KOPT-K1 (cell line): ENCODE measurements around the gene RAB14.
A peak's percentile ranks its signal among the peaks of the same experiment; 100 is the strongest.

Source experiments
- H3K27ac ChIP-seq: fragments of 200-600 bp; sonication (generic); 2 replicates; pipeline ENCODE4 v1.5.1; 2016; ENCODE audit warnings: antibody characterized with exemption, mild to moderate bottlenecking, low read depth, low read length; ENCODE audit not compliant: poor library complexity, severe bottlenecking
- H3K36me3 ChIP-seq: fragments of 200-600 bp; sonication (generic); 2 replicates; pipeline ENCODE4 v1.5.1; 2017; ENCODE audit warnings: antibody characterized with exemption, mild to moderate bottlenecking, low read length, moderate library complexity; ENCODE audit not compliant: insufficient read depth
- H3K9me3 ChIP-seq: fragments of 200-600 bp; sonication (generic); 2 replicates; pipeline ENCODE4 v1.5.1; 2017; ENCODE audit warnings: antibody characterized with exemption, low read length, mild to moderate bottlenecking; ENCODE audit not compliant: insufficient read depth, poor library complexity, severe bottlenecking

Gene RAB14

DNA sequence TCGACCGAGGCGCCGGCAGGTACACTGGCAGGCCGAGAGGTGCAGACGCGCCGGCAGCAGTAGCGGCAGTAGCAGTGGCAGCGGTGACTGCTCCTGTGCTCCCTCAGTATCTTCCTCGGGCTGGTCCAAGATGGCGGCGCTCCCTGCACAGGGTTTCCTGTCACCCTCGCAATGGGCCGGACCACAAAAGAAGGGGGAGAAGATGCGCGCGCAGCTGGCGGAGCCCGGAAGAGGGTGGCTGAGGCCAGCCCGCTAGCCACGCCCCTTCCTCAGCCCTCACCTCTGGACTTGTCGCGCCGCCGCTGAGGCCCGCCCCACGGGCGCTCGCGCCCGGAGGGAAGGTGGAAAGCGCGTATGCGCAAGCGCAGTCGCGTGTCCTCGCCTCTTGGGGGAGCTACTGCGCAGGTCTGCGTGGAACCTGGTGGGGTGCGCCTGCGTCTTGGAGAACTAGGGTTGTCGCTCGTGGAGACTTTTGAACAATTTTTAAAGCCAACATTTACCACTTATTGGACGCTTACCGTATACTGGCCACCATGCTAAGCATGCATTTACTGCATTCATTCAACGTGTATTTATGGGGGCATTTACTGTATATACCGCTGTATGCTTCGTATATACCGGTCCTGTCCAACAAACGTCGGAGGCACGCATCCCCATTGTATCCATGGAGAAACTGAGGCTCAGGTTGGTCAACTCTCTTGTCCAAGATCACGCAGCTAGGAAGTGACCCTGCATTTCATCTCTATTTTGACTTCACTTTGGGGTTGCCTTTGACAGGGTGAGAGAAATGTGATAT is at the start of gene RAB14:
TSS of gene RAB14 (minus strand) at position 132 of the 796 bp plus-strand sequence. CDS start 8,457 bp downstream, outside the sequence.
- Histone ChIP-seq H3K27ac (peak within 1 kb of the TSS; percentile 93), H3K36me3 (no peaks in the 10 kb centered on the region), H3K9me3 (no peaks in the 10 kb centered on the region)

- Histone ChIP-seq H3K36me3 (no peaks in the 10 kb centered on the region), H3K27ac (no peak overlapping the region), H3K9me3 (peaks cover under 1% of the 10 kb centered on the region)
Observed at GRCh38 chr9:121249563-121249962, 47.9 kb upstream of the RAB14 start.

DNA sequence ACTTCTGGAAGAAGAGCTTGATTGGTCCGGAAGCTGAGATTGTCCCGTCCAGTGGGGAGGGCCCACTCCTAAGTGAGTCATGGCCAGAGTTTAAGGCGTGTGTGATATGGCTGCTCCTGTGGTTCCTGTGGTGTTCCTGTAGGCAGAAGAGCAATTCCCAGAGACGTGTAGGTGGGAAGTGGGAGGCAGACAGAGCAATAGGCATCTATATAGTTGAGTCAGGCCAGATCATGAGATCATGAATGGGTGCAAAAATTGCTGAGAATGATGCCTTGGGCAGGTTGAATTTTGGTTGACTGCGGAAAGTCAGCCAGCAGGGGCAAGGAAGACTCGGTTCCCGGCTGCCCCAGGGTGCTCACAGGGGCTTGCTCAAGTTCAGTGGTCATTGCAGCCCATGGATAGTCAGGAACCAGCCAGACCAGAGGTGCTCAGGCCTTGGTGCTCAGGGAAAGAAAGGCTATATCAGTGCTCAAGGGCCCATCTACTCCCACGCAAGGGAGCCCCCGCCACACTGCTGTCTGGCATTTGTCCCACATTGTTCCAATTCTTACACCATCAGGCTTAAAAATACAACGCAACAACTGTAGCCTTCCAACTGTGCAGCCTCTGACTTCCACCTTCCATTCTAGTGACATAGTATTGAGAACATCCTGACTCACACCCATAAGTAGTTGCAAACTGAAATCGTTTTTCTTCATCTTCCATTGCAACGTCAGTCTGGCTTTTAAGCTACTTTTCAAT is 45.3 kb upstream of the RAB14 start:
- no peaks in the 10 kb centered on the region for H3K36me3 ChIP-seq
- peaks cover 13% of the 10 kb centered on the region for H3K9me3 ChIP-seq
- H3K27ac ChIP-seq: no peak overlapping the region

- Histone ChIP-seq H3K27ac (no peak overlapping the region), H3K9me3 (peaks cover 13% of the 10 kb centered on the region), H3K36me3 (no peaks in the 10 kb centered on the region)
Observed at GRCh38 chr9:121242959-121243346, 41.3 kb upstream of the RAB14 start.

GRCh38 chr9:121242219-121242958 is 40.7 kb upstream of the RAB14 start:
- Histone ChIP-seq H3K27ac (no peak overlapping the region), H3K36me3 (no peaks in the 10 kb centered on the region), H3K9me3 (peaks cover 13% of the 10 kb centered on the region)

DNA sequence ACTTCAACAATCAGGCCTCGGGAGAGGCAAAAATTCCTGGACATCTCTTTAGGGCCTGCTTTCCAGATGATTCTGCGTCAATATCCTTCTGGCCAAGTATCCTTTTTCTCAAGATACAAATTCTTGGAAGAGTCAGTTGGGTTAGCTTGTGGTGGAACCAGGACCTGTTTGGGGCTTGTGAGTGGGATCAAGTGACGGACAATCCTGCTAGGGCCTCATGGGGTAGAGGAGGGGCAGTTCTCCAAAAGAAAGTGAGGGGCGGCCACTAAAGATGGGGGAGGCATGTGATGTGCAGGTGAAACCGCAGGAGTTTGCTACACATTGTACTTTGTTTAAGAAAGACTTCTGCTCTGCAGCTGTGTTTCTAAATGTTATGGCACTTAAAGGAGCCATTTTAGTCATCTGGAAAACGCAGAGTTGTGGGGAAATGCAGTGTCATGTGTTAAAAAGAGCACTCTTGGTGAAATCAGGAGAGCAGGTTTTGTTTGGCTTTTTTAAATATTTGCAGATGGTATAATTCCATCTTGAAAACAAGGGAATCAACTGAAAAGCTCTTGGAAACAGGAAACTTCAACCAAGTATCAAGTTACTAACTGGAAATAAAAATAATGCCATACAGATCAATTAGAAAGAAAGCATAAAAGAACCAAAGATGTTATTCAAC is 38.9 kb upstream of the RAB14 start:
- H3K36me3 ChIP-seq: no peaks in the 10 kb centered on the region
- no peak overlapping the region for H3K27ac ChIP-seq
- H3K9me3 ChIP-seq: peaks cover 13% of the 10 kb centered on the region

GRCh38 chr9:121239851-121240250 is 38.2 kb upstream of the RAB14 start:
- Histone ChIP-seq H3K36me3 (no peaks in the 10 kb centered on the region), H3K27ac (no peak overlapping the region), H3K9me3 (peaks cover 13% of the 10 kb centered on the region)

DNA sequence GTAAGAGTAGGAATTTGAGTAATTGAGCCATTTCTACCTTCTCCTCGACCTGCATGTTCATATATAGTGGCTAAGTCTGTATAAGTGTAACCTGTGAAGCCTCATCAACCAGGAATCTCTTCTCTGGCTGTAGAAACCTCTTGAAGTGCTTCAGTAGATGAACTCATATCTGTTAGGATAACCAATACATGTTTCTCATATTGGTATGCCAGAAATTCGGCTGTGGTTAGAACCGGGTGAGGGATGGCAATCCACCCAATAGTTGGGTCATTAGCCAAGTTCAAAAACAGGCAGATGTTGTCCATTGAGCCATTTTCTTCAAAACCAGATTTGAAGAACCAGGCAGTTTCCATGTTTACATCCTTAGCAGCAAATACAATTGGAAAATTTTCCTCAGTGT is 37.4 kb upstream of the RAB14 start:
- H3K36me3 ChIP-seq: no peaks in the 10 kb centered on the region
- H3K9me3 ChIP-seq: peaks cover 7% of the 10 kb centered on the region
- no peak overlapping the region for H3K27ac ChIP-seq

GRCh38 chr9:121237916-121238315 is 36.2 kb upstream of the RAB14 start:
- Histone ChIP-seq H3K27ac (no peak overlapping the region), H3K36me3 (no peaks in the 10 kb centered on the region), H3K9me3 (no peaks in the 10 kb centered on the region)

DNA sequence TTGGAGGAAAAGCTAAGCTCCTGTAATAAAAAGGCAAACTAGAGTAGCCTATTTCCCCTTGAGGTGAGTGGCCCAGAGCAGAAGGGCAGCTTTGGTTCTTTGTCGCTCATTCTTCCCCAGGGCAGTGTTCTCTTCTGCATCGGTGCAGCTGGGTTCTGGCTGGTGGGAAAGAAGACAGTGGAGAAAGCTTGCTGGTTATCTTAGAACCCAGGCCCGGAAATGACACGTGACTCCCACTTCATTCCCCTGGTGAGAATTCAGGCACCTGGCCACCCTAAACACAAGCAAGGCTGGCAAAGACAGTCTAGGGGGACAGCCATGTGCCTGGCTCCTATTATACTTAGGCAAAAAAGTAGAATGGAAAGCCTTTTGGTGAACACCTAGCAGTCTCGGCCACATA is 33.8 kb upstream of the RAB14 start:
- Histone ChIP-seq H3K27ac (no peak overlapping the region), H3K9me3 (no peaks in the 10 kb centered on the region), H3K36me3 (no peaks in the 10 kb centered on the region)

DNA sequence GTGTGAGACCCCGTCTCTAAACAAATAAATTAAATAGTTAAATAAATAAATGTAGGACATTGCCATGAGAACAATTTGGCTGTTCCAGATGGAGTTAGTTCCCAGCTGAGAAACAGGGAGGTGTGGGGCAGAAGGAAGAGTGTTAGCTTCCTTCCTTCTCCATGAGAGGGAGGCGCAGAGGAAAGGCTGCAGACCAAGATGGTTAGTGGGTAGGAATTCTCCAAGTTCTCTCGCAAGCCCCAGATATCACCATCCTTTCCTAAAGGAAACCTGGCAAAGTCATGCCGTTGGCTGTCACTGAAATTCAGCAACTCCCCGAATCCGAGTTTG is 33.1 kb upstream of the RAB14 start:
- Histone ChIP-seq H3K36me3 (no peaks in the 10 kb centered on the region), H3K9me3 (no peaks in the 10 kb centered on the region), H3K27ac (no peak overlapping the region)

GRCh38 chr9:121233906-121234831 is 32.5 kb upstream of the RAB14 start:
- Histone ChIP-seq H3K36me3 (no peaks in the 10 kb centered on the region), H3K9me3 (no peaks in the 10 kb centered on the region), H3K27ac (no peak overlapping the region)

GRCh38 chr9:121232251-121232650 is 30.6 kb upstream of the RAB14 start:
- H3K27ac ChIP-seq: no peak overlapping the region
- H3K9me3 ChIP-seq: no peaks in the 10 kb centered on the region
- H3K36me3 ChIP-seq: no peaks in the 10 kb centered on the region

- H3K9me3 ChIP-seq: no peaks in the 10 kb centered on the region
- no peak overlapping the region for H3K27ac ChIP-seq
- H3K36me3 ChIP-seq: no peaks in the 10 kb centered on the region
Observed at GRCh38 chr9:121230256-121230655, 28.6 kb upstream of the RAB14 start.
